ENCODE results near the gene PTPRT. TPM values are rescaled to one million over a fixed set of nuclear protein-coding genes. Genes with fewer than 3 reads are reported as not detected.

Gene PTPRT
- polyA plus RNA-seq, 3 donors = not detected

DNA sequence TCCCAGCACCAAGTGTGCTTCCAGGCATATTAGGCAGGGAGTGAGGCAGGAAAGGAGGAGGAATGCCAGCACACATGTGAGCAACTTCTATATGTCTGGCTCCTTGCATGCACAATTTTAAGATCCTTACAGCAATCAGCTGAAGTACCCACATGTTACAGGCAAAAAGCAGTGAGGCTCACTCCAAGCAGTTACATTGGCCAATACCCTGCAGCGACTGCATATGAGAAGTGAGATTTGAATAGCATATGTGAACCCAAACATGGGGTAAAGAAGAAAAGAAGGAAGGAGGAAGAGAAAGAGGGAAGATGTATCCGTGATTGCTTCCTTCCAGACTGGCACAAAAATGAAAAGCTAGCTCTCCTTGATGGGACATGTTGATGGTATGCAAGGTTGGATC lies 193.6 kb downstream of the PTPRT start:
- H3K4me2 ChIP-seq (replicated peaks; ENCODE audit: extremely low read depth, low read length, poor library complexity, severe bottlenecking) = no peak overlapping the region
- H3K79me2 ChIP-seq (ENCODE audit: insufficient read depth, low read length) = no peaks in the 10 kb centered on the region
- H3K4me1 Mint-ChIP-seq = no peaks in the 10 kb centered on the region
- no peaks in the 10 kb centered on the region for H3K36me3 Mint-ChIP-seq
- H3K4me3 Mint-ChIP-seq = no peak overlapping the region
- 100% methylated on average over 1 of the region's 2 CpGs for WGBS (ENCODE audit: insufficient coverage)
- no peak overlapping the region for H3K27ac ChIP-seq (ENCODE audit: low read depth in 1 of 2, low read length in 2 of 2)
- intact Hi-C loops (cut with micrococcal nuclease) = no loop called here
- no peaks in the 10 kb centered on the region for H3K4me1 ChIP-seq (ENCODE audit: control insufficient read depth in 1 of 2, insufficient read depth in 2 of 2, low read length in 2 of 2)
- DNase-seq = no peak
- H3K9ac ChIP-seq (ENCODE audit: insufficient read depth, low read length, poor library complexity, severe bottlenecking) = no peak overlapping the region
- peaks cover 0 to 3% (median 0%) of the 10 kb centered on the region in 3 donors for H3K27me3 Mint-ChIP-seq (ENCODE audit: low read depth in 3 of 3)
- TF ChIP-seq, protein P1, sequence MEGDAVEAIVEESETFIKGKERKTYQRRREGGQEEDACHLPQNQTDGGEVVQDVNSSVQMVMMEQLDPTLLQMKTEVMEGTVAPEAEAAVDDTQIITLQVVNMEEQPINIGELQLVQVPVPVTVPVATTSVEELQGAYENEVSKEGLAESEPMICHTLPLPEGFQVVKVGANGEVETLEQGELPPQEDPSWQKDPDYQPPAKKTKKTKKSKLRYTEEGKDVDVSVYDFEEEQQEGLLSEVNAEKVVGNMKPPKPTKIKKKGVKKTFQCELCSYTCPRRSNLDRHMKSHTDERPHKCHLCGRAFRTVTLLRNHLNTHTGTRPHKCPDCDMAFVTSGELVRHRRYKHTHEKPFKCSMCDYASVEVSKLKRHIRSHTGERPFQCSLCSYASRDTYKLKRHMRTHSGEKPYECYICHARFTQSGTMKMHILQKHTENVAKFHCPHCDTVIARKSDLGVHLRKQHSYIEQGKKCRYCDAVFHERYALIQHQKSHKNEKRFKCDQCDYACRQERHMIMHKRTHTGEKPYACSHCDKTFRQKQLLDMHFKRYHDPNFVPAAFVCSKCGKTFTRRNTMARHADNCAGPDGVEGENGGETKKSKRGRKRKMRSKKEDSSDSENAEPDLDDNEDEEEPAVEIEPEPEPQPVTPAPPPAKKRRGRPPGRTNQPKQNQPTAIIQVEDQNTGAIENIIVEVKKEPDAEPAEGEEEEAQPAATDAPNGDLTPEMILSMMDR (IDR thresholded peaks at IDR 0.05) = no peak
- H3K36me3 ChIP-seq (replicated peaks in 1 of 2; ENCODE audit: control insufficient read depth in 1 of 2, insufficient read depth in 2 of 2, low read length in 2 of 2) = no peaks in the 10 kb centered on the region
- no peaks in the 10 kb centered on the region for H3K27me3 ChIP-seq (ENCODE audit: control insufficient read depth in 2 of 2, insufficient read depth in 2 of 2, low read length in 2 of 2)
- H3K4me3 ChIP-seq (replicated peaks in 1 of 3; ENCODE audit: low read depth in 2 of 3, low read length in 3 of 3) = no peak overlapping the region
- H3K9me3 ChIP-seq (replicated peaks in 1 of 2; ENCODE audit: control insufficient read depth in 1 of 2, insufficient read depth in 1 of 2, low read length in 2 of 2) = peaks cover 0 to 3% of the 10 kb centered on the region in 2 donors
- H3K27ac Mint-ChIP-seq = no peak overlapping the region
- H2AFZ ChIP-seq (ENCODE audit: insufficient read depth, low read depth, low read length, poor library complexity, severe bottlenecking) = no peak overlapping the region
- no peaks in the 10 kb centered on the region for H4K20me1 ChIP-seq (ENCODE audit: insufficient read depth, low read length)
- H3K9me3 Mint-ChIP-seq = peaks cover 0 to 7% (median 2%) of the 10 kb centered on the region in 7 donors

- H3K36me3 ChIP-seq (replicated peaks in 1 of 2; ENCODE audit: control insufficient read depth in 1 of 2, insufficient read depth in 2 of 2, low read length in 2 of 2) = no peaks in the 10 kb centered on the region
- no peaks in the 10 kb centered on the region for H3K79me2 ChIP-seq (ENCODE audit: insufficient read depth, low read length)
- no peak overlapping the region for H3K9ac ChIP-seq (ENCODE audit: insufficient read depth, low read length, poor library complexity, severe bottlenecking)
- Mint-ChIP-seq H3K9me3 (peaks cover 0 to 10% (median 2%) of the 10 kb centered on the region in 7 donors), H3K27ac (no peak overlapping the region), H3K27me3 (ENCODE audit: low read depth in 3 of 3) (peaks cover 0 to 2% (median 0%) of the 10 kb centered on the region in 3 donors), H3K36me3 (no peaks in the 10 kb centered on the region), H3K4me3 (no peak overlapping the region), H3K4me1 (no peaks in the 10 kb centered on the region)
- intact Hi-C loops (cut with micrococcal nuclease) = loop anchor here in 1 of 2 donors (10.0 kb wide), 1 partner anchor 56 kb away; no protein-coding TSS in a partner anchor
- DNase-seq = no peak
- TF ChIP-seq, protein P1 (IDR thresholded peaks at IDR 0.05) = no peak
- H3K27ac ChIP-seq (ENCODE audit: low read depth in 1 of 2, low read length in 2 of 2) = no peak overlapping the region
- H3K9me3 ChIP-seq (replicated peaks in 1 of 2; ENCODE audit: control insufficient read depth in 1 of 2, insufficient read depth in 1 of 2, low read length in 2 of 2) = no peaks in the 10 kb centered on the region
- no peaks in the 10 kb centered on the region for H3K4me1 ChIP-seq (ENCODE audit: control insufficient read depth in 1 of 2, insufficient read depth in 2 of 2, low read length in 2 of 2)
- H4K20me1 ChIP-seq (ENCODE audit: insufficient read depth, low read length) = no peaks in the 10 kb centered on the region
- no peak overlapping the region for H3K4me3 ChIP-seq (replicated peaks in 1 of 3; ENCODE audit: low read depth in 2 of 3, low read length in 3 of 3)
- H2AFZ ChIP-seq (ENCODE audit: insufficient read depth, low read depth, low read length, poor library complexity, severe bottlenecking) = no peak overlapping the region
- no peak overlapping the region for H3K4me2 ChIP-seq (replicated peaks; ENCODE audit: extremely low read depth, low read length, poor library complexity, severe bottlenecking)
- H3K27me3 ChIP-seq (ENCODE audit: control insufficient read depth in 2 of 2, insufficient read depth in 2 of 2, low read length in 2 of 2) = no peaks in the 10 kb centered on the region
- WGBS (ENCODE audit: insufficient coverage) = 75% methylated on average over 2 of the region's 5 CpGs
These were observed 201.4 kb downstream of the PTPRT start for GRCh38 chr20:42988319-42988718.

Measured in CD14-positive monocyte (primary cell).